ENCODE data around the gene ZNF408. TPM values are rescaled to one million over a fixed set of nuclear protein-coding genes. Genes with fewer than 3 reads are reported as not detected.

ZNF408 gene
- total RNA-seq, 1 experiment from 2014 or later = 14.4 TPM

- no peaks in the 10 kb centered on the region for H3K27me3 ChIP-seq (ENCODE audit: insufficient read depth, low read length)
- RAD21 ChIA-PET (ENCODE audit: low non-redundant PET in 1 of 2, low total read pairs in 2 of 2, uncharacterized antibody in 2 of 2, unreplicated experiment in 2 of 2) = no interaction called here
- H3K36me3 ChIP-seq (ENCODE audit: control insufficient read depth in 1 of 2, insufficient read depth in 2 of 2, low read length in 2 of 2) = peaks cover 6 to 7% of the 10 kb centered on the region in 2 experiments; a peak in 2 of 4 replicates
- ATAC-seq (no peak), DNase-seq (ENCODE audit: low read depth, low spot score) (no peak)
- no peak overlapping the region for H3K4me3 ChIP-seq (replicated peaks in 1 of 2; ENCODE audit: low read depth in 1 of 2, low read length in 2 of 2)
- H3K27ac ChIP-seq (ENCODE audit: low read depth, low read length) = no peak overlapping the region
- H2AFZ ChIP-seq (ENCODE audit: low read depth, low read length, poor library complexity, severe bottlenecking) = no peak overlapping the region
- no peaks in the 10 kb centered on the region for H3K9me3 ChIP-seq (ENCODE audit: control insufficient read depth in 1 of 2, insufficient read depth in 1 of 2, low read depth in 1 of 2, low read length in 2 of 2)
- no peaks in the 10 kb centered on the region for H3K4me1 ChIP-seq (ENCODE audit: control insufficient read depth in 1 of 2, insufficient read depth in 2 of 2, low read length in 2 of 2)
- no peaks in the 10 kb centered on the region for H3K9me2 ChIP-seq (ENCODE audit: insufficient read depth)
- H3K4me2 ChIP-seq (ENCODE audit: low read length) = no peak overlapping the region
- CTCF ChIA-PET = no interaction called here
- no peaks in the 10 kb centered on the region for H4K20me1 ChIP-seq (ENCODE audit: insufficient read depth)
- no peak for TF ChIP-seq CTCF (IDR thresholded peaks at IDR 0.05 in 2 of 3, conservative IDR thresholded peaks at IDR 0.05 in 1 of 3; ENCODE audit: borderline replicate concordance in 1 of 3, insufficient read depth in 1 of 3, low read depth in 2 of 3, low read length in 2 of 3)
- TF ChIP-seq JUND (IDR thresholded peaks at IDR 0.05) = no peak
- TF ChIP-seq CBX3 (IDR thresholded peaks at IDR 0.05; ENCODE audit: low read depth) = no peak
- TF ChIP-seq YY1 (IDR thresholded peaks at IDR 0.05; ENCODE audit: extremely low read depth, insufficient replicate concordance, low read depth, low read length) = no peak
- no peak for TF ChIP-seq SIN3A (IDR thresholded peaks at IDR 0.05; ENCODE audit: low read depth)
- TF ChIP-seq TCF7L2 (IDR thresholded peaks at IDR 0.05; ENCODE audit: borderline replicate concordance, extremely low read depth, insufficient read depth, insufficient read length) = no peak
- TF ChIP-seq, protein P1, sequence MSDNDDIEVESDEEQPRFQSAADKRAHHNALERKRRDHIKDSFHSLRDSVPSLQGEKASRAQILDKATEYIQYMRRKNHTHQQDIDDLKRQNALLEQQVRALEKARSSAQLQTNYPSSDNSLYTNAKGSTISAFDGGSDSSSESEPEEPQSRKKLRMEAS (IDR thresholded peaks at IDR 0.05) = no peak
- TF ChIP-seq CEBPB (IDR thresholded peaks at IDR 0.05; ENCODE audit: low read depth) = no peak
- no peak for TF ChIP-seq ELF1 (IDR thresholded peaks at IDR 0.05; ENCODE audit: borderline replicate concordance, low read depth)
- TF ChIP-seq EZH2phosphoT487 (IDR thresholded peaks at IDR 0.05; ENCODE audit: borderline replicate concordance) = no peak
- TF ChIP-seq EGR1 (IDR thresholded peaks at IDR 0.05; ENCODE audit: low read depth) = no peak
- no peak for TF ChIP-seq POLR2AphosphoS5 (IDR thresholded peaks at IDR 0.05; ENCODE audit: low read depth, low read length)
- TF ChIP-seq ZBTB33 (IDR thresholded peaks at IDR 0.05; ENCODE audit: extremely low read depth, insufficient replicate concordance, low read length) = no peak
- TF ChIP-seq RAD21 (IDR thresholded peaks at IDR 0.05; ENCODE audit: low read depth) = no peak
- intact Hi-C loops (cut with micrococcal nuclease) = no loop called here
- no peaks in the 10 kb centered on the region for H3K79me2 ChIP-seq (ENCODE audit: insufficient read depth, low read length)
- POLR2A ChIA-PET = no interaction called here
- no TSS peak for BruUV-seq (replicated peaks)
- no peak overlapping the region for H3K9ac ChIP-seq (ENCODE audit: low read length)
Observed at GRCh38 chr11:46736615-46737014, 35.8 kb downstream of the ZNF408 start.

Measured in HCT116 (cell line).